Astrocyte (in vitro differentiated cells and primary cell): ENCODE results near the gene LRRTM4.

ENCODE experiments used
- EZH2 ChIP-seq: IDR thresholded peaks from 2 replicates; pipeline ENCODE4 v1.6.1; 2012; ENCODE audit warnings: mild to moderate bottlenecking, low read length, inconsistent platforms; ENCODE audit not compliant: insufficient read depth
- TF ChIP-seq, protein P1 (sequence below): IDR thresholded peaks from 2 replicates; pipeline ENCODE4 v1.5.1; 2011; ENCODE audit warnings: low read depth, mild to moderate bottlenecking, inconsistent platforms, low read length, moderate library complexity; ENCODE audit not compliant: insufficient read depth

DNA sequence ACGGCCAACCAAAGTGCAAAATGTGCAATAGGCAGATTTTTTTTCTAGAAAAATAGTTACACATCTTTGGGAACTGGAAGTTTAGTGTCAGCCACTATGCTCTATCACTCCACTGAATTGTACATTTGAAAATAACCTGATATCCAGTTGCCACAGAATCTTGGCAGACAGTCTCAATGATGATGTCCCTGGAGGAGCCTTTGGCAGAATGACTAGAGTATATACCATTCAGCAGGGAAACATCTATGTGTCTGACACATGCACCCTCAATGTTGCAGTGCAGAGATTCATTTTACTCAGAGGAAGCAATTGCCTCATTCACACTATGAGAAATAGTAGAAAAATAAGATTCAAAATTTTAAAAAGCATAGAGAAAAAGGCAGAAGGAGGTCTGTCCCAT, 475.8 kb downstream of the LRRTM4 start:
- TF ChIP-seq, protein P1, sequence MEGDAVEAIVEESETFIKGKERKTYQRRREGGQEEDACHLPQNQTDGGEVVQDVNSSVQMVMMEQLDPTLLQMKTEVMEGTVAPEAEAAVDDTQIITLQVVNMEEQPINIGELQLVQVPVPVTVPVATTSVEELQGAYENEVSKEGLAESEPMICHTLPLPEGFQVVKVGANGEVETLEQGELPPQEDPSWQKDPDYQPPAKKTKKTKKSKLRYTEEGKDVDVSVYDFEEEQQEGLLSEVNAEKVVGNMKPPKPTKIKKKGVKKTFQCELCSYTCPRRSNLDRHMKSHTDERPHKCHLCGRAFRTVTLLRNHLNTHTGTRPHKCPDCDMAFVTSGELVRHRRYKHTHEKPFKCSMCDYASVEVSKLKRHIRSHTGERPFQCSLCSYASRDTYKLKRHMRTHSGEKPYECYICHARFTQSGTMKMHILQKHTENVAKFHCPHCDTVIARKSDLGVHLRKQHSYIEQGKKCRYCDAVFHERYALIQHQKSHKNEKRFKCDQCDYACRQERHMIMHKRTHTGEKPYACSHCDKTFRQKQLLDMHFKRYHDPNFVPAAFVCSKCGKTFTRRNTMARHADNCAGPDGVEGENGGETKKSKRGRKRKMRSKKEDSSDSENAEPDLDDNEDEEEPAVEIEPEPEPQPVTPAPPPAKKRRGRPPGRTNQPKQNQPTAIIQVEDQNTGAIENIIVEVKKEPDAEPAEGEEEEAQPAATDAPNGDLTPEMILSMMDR = no peak
- TF ChIP-seq EZH2 = no peak
